ENCODE data around the gene HS6ST2.

The HS6ST2 gene

DNA sequence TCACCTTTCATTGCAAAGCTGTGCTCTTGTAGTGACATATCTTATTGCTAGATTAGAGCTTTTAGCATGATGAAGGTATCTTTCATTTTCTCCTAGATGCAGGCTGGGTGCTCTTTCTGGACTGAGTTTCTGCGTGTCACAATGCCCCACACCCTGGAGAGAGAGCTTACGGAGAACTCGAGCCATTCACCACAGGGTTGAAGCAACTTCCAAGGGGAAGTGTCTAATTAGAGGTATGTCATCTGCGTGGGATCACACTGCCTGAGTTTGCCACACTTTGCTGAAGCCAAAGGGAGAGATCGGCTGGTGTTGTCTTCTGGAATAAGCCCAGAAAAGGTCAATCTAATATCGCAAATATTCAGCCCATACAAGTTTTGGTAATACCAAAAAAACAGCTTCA is 290.3 kb downstream of the HS6ST2 start:
- no peak for DNase-seq

DNA sequence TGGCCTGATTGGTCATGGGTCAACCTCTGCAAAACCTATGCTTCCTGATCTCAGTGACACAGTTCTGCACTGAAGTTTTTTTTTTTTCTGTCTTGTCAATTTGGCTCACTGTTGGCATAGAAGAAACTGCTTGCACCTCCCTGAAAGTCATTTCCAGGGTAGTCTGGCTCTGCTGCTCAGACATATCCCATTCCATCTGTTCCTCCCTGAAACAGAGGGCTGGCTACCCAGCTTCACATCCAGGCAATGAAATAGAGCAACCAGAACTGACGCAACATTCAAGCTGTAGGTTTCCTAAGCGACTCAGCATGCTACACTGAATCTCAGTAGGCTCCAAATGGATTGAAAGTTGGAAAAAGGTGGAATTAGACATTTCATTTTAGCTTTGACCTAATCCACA is 292.8 kb downstream of the HS6ST2 start:
- DNase-seq, result no peak

DNA sequence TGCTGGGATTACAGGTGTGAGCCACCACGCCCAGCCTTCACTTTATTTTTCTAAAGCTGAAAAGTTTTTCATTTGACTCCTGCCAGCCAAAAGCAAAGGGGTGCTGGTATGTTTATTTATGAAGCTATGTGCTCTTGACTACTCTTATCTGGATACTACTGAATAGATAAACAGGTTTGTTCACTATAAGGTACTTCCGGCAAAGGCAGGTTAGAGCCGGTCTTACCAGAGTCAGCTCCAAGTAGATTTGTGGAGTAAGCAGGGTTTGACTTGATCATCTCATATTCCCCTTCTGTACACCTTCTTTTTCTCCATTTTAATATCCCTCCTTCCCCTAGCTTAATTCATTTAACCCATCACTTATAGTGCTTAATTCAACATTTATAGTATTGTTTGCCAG is 294.2 kb downstream of the HS6ST2 start:
- no peak for DNase-seq

DNA sequence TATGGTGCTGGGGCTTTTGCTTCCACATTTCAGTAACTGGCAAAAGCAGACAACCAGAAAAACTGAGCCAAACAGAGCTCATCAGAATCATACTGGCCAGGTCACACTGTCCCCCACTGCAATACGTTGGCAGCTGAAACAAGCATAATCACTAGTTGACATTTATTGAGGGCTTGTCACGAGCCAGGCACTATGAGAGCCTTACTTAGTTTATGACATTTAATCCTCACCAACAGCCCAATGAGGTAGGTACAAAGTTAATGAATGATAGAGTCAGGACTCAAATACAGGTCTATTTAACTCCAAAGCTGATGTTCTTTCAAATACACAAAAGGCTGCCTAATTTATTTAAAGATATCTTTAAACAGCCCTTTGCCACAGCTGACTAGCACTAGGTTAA is 295.6 kb downstream of the HS6ST2 start:
- no peak for DNase-seq

DNA sequence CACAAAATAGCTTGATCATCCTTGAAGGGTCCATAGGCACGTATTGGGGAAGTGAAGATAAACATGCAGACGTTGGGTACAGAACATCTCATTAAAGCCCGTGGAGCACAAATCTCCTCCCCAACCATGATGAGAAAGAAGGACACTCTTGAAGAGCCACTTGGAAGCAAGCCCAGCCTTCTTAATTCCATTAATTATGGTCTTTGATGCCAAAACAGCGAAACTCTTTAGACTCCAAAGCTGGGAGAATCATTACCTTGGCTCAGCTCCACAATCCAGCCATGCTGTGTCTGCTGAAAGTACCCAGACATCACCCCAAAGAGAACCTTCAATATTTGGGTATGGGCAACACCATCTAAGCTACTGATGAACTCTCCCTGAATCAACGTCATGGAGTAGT is 300.6 kb downstream of the HS6ST2 start:
- DNase-seq, result peak; percentile 45 to 75

DNA sequence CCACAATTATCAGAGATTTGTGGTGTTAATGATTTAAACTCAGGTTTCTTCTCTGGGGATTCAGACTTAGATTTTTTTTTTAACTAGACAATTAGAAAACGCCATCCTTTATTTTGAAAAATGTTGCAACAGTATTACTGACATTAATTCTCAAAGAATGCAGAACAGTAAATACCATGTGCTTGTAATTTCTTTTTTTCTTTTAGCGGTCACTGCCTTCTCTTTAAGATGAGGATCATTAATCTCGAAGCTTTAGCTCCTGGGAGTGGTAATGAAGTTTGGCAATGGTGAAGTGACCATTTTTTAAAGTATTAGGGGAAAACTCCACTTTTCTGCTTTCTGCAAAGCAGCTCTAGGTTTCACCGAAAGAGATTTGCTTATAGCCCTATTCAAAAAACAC is 305.6 kb downstream of the HS6ST2 start:
- DNase-seq, result no peak

DNA sequence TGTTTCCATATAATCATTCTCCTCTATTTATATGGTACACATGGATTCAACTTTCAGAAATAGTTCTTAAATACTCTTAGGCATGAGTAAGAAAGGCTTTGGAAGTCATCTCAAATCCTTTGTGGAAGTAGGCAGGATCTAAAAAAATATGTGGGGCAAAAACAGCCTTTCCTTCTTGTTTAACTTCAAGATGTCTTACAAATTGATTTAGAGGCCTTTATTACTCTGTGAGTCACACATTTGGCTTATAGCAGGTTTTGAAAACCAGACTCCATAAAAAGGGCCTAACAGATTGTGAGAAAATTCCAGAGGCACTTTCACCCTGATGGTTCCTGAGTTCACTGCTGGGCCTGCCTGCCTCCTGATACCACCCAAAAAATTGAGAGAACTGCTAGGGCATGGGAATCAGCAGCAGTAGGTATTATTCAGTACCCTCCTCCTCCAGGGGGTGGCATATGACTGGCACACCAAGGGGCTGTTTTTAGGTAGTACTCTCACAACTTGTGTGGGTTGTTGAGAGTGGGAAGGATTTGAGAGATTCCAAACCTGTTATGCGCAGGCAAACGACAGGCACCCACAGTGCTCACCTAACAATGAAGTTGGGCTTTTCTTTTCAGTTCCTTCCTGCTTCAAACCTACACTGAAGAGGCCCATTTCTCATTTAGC is 306.9 kb downstream of the HS6ST2 start:
- DNase-seq, result peak in 1 of 2 experiments; percentile 19

DNA sequence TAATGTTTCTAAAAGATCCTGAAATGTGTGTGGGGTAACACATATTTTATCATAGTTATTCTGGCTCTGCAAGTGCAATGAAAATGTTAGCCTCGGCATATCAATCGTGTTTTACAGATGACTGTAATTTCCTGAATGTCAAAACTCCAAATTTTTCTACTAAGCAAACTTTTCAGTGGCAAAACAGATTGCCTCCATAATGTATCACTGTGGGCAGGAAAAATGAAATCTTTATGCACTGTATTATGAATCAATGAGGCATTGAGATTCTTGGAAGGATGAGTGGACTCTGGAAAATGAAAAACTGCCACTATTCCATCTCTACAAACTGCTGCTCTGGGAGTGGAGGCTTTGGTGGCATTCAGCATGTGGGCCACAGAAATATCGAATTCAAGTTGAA is 309.5 kb downstream of the HS6ST2 start:
- DNase-seq, result no peak

DNA sequence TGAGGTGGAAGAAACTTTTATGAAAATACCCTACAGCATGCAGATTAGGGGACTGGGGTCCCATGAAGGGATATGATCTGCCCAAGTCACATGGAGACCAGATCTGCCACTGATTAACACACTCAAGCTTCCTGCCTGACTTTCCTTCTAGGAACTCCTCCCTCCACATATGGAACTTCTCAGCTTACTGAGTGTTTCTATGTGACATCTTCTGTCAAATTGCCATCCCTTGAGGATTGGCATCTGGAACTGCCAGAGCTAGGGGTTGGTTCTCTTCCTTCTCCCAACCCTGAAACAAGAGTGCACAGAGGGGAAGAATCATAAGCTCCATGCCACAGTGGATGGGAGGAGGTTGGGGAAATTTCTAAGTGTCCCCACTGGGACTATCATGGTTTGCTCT is 319.0 kb downstream of the HS6ST2 start:
- DNase-seq, result no peak

DNA sequence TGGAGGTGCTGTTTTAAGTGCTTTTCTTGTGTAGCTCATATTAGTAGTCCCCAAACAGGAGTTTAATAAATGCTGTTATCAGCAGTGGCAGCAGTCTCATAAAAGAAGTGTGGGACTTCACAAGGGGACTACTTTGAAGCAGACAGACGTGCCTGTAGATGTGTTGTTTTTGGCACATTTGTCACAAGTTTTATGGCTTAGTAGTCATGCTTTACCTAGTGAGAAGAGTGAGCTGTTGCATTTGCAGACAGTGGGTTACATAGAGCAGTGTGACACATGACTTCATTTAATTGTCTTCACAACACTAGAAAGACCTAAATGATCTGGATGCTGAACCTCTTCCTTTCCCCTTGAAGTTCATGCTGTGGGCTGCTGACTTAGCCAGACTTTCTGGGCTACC is 320.1 kb downstream of the HS6ST2 start:
- no peak for DNase-seq

DNA sequence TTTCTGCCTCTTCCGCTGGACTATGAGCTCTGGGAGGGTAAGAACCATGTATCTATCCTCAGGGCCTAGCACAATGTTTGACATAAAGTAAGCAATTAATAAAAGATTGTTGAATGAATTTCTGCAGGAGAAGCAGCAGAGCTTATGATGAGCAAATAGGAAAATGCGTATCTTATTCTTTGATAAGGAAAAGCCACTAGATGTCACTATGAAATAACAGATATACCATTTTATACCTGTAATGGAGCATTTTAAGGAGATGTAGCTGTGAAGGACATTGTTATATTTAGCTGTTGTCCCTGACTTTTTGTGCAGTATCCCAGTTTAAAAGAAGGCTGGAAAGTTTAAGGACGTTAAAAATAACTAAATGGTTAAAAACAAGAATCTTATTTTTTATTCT is 322.3 kb downstream of the HS6ST2 start:
- peak in 1 of 2 experiments; percentile 33 for DNase-seq

DNA sequence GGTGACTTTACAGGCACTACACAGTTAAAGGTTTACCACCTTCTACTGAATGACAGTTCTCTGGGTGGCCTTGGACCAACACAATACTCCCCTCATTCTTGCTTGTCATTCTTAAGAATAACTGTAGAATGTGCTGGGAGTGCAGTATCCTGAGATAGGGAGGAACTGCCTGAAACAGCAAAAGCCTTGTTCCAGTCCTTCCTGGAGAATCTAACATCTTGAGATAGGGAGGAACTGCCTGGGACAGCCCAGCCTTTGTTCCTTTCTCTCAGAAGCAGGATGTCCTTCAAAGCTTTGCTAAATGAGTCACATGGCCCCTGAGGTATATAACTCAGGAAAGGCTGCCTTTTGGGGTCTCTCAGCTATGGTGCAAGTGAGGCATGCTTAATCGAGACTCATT is 323.9 kb downstream of the HS6ST2 start:
- DNase-seq, result no peak

DNA sequence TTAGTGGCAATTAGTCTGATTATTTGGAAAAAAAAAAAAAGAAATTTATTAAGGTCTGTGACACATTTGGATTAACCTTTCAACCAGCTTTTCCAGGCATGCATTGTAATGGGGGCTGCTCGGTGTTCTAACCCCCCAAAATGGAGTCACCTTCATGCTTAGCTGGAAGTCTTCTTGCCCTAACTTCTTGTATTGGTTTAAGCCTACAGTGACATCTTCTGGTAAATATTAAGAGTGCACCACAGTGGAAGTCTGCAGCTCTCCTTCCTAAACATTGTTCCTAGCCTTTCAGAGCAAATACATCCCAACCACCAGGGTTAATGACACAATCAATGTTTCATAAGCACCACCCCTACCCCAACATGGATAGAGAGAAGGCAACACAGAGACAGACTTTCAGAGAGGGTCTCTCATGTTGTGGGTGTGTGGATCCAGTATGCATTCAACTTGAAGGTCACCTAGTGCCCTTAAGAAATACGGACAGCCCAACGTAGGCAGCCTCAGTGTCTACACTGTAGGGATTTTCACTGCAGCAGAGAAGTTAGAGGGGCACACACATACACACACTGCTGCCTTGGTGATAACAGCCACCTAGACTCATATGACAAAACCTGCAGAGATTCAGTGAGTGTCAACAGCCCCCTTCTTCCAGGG is 326.7 kb downstream of the HS6ST2 start:
- DNase-seq, result peak in 1 of 2 experiments; percentile 40

DNA sequence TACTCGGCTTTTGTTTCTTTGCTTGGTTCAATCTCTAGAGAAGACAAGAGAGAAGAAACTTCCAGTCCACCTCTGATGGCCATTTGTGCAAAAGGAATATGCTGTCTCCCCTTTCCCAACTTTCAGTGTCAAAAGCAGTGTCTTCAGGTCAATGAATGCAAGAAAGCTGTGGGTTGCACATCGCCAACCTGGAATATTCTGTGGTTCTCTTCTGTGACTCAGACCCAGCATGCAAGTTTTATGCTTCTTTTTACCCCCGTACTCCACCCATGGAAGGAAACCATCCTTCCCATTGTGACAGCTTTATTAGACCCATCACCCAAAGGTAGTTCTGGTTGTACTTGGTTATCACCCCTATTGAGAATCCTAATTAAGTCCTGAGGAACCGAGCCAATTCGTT is 334.0 kb downstream of the HS6ST2 start:
- DNase-seq, result no peak

DNA sequence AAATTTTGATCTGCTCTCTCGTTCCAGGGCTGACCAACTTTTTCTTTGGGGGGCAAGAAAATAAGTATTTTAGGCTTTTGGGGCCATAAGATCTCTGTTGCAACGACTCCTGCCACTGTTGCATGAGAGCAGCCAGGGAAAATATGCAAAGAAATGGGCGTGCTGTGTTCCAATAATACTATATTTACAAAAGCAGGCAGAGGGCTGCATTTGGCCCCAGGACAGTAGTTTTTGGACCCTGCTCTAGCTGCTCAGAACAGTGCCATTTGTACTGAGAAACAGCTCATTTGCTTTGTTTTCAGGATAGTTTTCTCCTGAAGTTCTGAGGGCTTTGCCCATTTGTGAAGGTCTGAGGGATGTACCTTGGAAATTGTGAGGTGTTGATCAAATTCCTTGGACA is 334.5 kb downstream of the HS6ST2 start:
- DNase-seq, result no peak

DNA sequence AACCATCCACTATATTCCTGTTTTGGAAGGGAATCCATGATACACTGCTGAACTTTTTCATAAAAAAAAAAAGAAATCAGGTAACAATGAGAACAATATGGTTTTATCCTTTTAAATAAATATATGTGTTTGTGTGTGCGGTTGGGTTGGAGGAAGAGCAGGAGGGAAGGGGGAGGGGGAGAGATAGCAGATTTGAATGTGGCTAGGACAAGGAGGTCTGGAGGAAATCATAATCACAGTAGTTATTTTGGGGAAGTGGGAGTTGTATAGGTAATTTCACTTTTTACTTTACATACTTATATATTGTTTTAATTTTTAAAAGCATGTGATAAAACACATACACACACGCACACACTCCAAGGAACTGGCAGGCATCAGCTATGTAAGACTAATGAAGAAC is 335.1 kb downstream of the HS6ST2 start:
- DNase-seq, result no peak

DNA sequence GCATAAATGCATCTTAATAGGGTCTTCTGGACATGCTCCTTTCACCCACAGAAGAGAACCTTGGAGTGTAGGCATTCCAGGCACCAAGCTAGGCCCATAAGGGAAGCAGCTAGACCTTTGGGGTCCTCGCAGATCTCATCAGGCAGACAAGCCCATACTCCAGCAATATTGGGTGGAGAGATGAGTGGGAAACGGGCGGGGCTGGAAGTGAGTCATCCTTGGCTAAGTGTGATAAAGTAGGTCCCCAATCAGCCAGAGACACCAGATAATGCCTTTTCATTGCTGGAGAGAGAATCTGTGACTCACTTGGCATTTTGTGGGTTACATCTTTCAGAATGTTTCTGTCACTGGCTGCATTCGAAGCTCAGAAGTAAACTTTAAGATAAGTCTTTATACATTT is 336.3 kb downstream of the HS6ST2 start:
- DNase-seq, result no peak

DNA sequence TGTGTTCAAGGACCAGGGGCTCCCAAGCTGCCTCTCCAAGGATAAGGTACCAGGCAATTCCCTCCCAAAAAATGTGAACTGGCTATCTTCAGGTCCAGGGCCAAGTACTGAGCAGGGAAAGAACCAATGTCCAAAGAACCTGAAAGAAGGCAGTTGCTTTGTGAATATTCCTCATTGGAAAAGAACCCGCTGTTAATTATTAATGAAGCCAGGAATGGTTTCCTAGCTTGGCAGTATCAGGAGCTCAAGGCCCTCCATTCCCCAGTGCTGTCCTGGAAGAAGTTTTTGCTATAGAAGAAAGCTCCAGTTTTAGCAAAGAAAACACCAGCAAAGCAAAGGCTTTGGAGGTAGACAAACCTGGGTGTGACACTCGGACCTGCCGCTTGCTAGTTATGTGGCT is 339.6 kb downstream of the HS6ST2 start:
- no peak for DNase-seq

DNA sequence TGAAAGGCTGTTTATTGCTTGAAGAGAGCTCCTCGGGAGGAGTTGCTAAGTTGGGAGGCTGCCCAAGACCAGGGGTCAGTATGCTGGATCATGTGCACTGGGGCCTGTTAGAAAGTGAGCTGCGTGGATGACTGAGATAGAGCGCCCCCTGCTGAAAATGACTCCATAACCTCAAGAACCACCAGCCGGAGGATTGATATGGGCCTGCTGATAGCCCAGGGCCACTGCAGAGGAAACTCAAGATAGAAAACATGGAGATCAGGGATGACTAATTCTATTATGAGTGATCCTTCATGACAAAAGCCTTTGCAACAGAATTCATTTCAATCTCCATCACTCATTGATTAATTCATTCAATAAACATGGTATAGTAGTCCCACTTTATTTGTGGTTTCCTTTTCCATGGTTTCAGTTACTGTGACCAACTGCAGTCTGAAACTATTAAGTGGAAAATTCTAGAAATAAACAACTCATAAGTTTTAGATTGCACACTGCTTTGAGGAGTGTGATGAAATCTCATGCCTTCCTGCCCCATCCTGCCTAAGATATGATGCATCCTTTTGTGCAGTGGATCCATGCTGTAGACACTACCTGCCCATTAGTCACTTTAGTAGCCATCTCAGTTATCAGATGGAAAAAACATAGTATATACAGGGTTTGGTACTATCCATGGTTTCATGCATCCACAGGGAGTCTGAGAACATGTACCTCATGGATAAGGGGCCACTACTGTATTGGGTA is 342.9 kb downstream of the HS6ST2 start:
- peak; percentile 17 to 20 for DNase-seq

DNA sequence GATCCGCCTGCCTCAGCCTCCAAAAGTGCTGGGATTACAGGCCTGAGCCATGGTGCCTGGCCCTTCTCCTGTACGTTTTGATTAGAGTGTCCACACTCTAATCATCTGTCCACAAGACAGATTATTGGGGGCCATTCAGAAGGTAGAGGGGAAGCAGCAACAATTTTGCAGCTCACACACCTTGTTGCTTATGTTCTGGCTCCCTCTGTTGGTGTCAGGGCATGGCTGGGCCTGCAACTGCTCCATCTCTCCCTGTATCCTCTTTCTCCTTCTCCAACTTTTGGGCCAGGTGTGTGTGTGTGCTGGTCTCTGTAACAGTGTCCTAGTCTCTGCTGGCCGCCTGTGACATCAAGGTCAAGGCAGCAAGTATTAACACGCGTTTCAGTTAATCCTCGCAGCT is 344.1 kb downstream of the HS6ST2 start:
- DNase-seq, result peak in 1 of 2 experiments; percentile 34

DNA sequence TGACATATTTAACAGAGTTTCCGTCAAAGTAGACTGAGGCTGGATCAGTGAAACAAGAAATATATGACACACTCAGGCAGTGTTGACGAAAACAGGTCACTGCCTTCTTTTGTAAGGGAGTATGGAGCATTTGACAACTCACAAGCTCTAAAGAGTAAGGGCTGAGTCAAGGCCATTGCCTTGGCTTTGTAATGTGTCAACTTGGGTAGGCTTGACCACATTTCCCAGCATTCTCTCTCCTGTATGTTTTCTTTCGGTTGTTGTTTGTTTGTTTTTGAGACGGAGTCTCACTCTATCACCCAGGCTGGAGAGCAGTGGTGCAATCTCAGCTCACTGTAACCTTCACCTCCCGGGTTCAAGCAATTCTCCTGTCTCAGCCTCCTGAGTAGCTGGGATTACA is 344.6 kb downstream of the HS6ST2 start:
- DNase-seq, result no peak

DNA sequence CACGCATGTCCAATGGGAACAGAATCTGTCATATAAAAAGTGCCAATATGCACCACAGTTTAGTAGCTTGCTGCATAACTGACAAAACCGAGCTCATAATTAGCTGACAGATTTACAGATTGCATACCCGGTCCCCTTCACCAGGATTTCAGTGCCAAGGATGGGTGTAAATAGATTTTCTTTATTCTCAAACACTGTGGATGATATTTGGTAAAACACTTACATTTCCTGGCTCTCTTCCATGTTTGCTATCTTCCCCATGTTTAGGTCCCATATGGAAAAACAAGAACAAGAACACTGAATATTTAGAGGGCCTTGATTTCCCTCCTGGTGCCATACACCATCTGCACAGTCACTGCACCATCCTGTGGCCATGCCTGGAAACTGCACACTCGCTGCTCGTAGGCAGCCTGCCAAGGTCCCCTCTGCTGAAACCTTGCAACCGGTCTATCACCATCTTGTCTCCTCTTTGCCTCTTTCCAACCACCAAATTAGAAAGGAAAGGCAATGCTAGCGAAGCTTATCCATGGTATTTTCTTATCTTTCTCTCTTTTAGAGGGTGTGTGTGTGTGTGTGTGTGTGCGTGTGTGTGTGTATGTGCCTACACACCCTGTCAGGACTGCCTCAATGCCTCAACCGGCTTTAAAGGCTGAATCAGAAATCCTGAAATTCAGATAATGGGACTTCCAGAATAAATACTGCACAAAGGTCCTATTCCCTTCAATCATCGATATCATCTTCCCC is 345.4 kb downstream of the HS6ST2 start:
- DNase-seq, result peak; percentile 24 to 52

DNA sequence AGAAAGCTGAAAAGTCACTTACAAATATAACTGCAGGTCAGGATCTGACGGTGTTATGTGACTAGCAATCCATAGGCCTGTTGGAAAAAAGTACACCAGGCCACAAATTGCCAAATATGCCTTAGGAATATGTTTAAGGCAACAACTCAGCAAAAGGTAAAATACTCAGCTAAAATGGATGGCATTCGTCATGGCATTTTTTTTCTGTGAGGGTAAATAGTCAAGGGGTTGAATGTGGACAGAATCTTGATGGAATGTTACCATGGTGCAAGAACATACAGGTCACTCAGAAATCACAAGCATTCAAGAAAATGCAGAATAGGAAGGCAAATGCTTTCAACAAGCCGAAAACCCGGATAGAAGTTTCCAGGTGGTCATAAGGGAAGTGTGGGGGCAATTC is 347.9 kb downstream of the HS6ST2 start:
- DNase-seq, result no peak
